OCI-LY1 (cell line): ENCODE results near the gene CD82.

Experiments
- CTCF ChIP-seq: fragments of 200-600 bp; sonication (generic), shearing (Covaris generic); IDR thresholded peaks from 2 replicates; pipeline ENCODE4 v1.5.1; 2017; ENCODE audit warnings: mild to moderate bottlenecking, antibody characterized with exemption, low read length, moderate library complexity, mixed read lengths
- EZH2 ChIP-seq: fragments of 200-600 bp; sonication (generic), shearing (Covaris generic); IDR thresholded peaks from 2 replicates; pipeline ENCODE4 v1.8.0; 2017; ENCODE audit warnings: borderline replicate concordance, mixed run types, mild to moderate bottlenecking, antibody characterized with exemption, low read length, moderate library complexity, mixed read lengths

DNA sequence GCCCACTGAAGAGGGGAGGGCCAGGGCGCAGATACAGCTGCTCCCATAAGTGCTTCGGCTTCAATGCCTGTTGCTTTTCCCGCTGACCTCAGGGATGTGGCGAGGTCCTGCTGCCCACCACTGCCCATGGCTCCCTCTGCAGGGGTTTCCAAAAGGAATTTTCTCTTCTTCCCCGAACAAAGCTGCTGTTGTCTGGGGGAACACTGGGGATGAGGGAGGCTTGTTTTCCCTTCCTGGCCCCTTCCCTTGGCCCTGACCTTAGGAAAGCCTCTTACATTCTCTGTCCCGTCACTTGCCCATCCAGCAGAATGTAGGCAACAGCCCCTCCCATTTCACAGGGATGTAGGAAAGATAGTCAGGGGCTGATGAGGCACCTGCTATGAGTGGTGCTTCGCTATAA, 34.8 kb downstream of the CD82 start:
- no peak for TF ChIP-seq CTCF
- TF ChIP-seq EZH2: no peak
